Loucy (cell line): ENCODE measurements around the gene PRKCE.

Experiments used
- CTCF ChIP-seq: fragments of 200-600 bp; sonication (generic); conservative IDR thresholded peaks from 2 replicates; pipeline ENCODE4 v1.5.1; 2014; ENCODE audit warnings: mild to moderate bottlenecking, antibody characterized with exemption, low read length
- EZH2phosphoT487 ChIP-seq: fragments of 200-600 bp; IDR thresholded peaks from 2 replicates; pipeline ENCODE4 v1.6.1; 2018; ENCODE audit warnings: antibody characterized with exemption, mild to moderate bottlenecking, moderate library complexity, borderline replicate concordance

DNA sequence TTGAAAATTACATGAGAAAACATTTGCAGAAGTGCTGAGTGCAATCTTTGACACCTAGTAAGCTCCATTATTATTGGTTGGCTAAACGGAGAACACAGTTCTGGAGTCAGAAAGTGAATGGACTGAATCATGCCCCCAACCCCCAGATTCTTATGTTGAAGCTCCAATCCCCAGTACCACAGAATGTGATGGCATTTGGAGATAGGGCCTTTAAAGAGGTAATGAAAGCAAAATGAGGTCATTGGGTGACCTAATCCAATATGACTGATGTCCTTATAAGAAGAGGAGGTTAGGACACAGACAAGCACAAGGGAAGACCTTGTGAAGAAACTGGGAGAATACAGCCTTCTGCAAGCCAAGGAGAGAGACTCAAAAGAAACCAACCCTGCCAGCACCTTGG lies 444.8 kb downstream of the PRKCE start:
- TF ChIP-seq CTCF (no peak), EZH2phosphoT487 (no peak)
